H1 (cell line): ENCODE measurements around the gene COX7A1. TPM values are rescaled to one million over a fixed set of nuclear protein-coding genes. Genes with fewer than 3 reads are reported as not detected.

ENCODE experiments used
- CTCF ChIA-PET: fragments of 300-600 bp; sonication (Branson Sonifier 250); formaldehyde crosslinking; loops from one replicate; lab custom pipeline; 2021; ENCODE audit not compliant: partially characterized antibody; lab: Charles Lee
- POLR2A ChIA-PET: fragments of 300-600 bp; sonication (Branson Sonifier 250); formaldehyde crosslinking; loops from one replicate; lab custom pipeline; 2021; ENCODE audit warnings: inconsistent platforms; ENCODE audit not compliant: partially characterized antibody; lab: Charles Lee
- DNase-seq, 2 experiments: peaks; one replicate each; pipeline versions ENCODE4 v3.0.0 to v3.0.0-alpha.2; 2010 to 2022; ENCODE audit warnings: low spot score in 2 of 2, low read depth in 1 of 2, mixed read lengths in 1 of 2
- FAIRE-seq: peaks from 2 replicates; lab custom pipeline; 2011; peaks lifted over from hg19 to GRCh38; lab: Jason Lieb, UNC
- H2AFZ ChIP-seq: 2 replicates; pipeline ENCODE4 v1.8.1; 2012; ENCODE audit warnings: low read length, inconsistent platforms
- H2AK5ac ChIP-seq: 2 replicates; pipeline ENCODE4 v1.6.1; 2013; ENCODE audit warnings: low read depth, low read length
- H2BK120ac ChIP-seq: replicated peaks from 2 replicates; pipeline ENCODE3; 2013; ENCODE audit warnings: low read depth, low read length, inconsistent platforms
- H2BK12ac ChIP-seq: 2 replicates; pipeline ENCODE4 v1.6.1; 2013; ENCODE audit warnings: low read depth, low read length
- H2BK15ac ChIP-seq: 2 replicates; pipeline ENCODE4 v1.6.1; 2013; ENCODE audit warnings: low read length
- H2BK20ac ChIP-seq: 2 replicates; pipeline ENCODE4 v1.6.1; 2013; ENCODE audit warnings: low read length
- H2BK5ac ChIP-seq: 2 replicates; pipeline ENCODE4 v1.6.1; 2013; ENCODE audit warnings: low read depth, low read length
- H3K14ac ChIP-seq: 2 replicates; pipeline ENCODE4 v1.6.1; 2013; ENCODE audit warnings: inconsistent platforms; ENCODE audit not compliant: insufficient read length
- H3K18ac ChIP-seq: 2 replicates; pipeline ENCODE4 v1.6.1; 2013; ENCODE audit warnings: low read length; ENCODE audit errors: extremely low read depth
- H3K23ac ChIP-seq: 2 replicates; pipeline ENCODE4 v1.6.1; 2013; ENCODE audit warnings: inconsistent platforms; ENCODE audit not compliant: insufficient read length
- H3K23me2 ChIP-seq: 2 replicates; pipeline ENCODE4 v1.6.1; 2013; ENCODE audit warnings: low read depth, low read length
- H3K27ac ChIP-seq: 2 replicates; pipeline ENCODE4 v1.6.1; 2011; ENCODE audit warnings: low read depth, low read length, inconsistent platforms
- H3K27me3 ChIP-seq, 4 experiments: replicated peaks in 1 of 4; 1 replicate in 1 of 4; 2 replicates in 3 of 4; pipeline versions ENCODE4 v1.6.1 to v1.8.1; 2011 to 2013; ENCODE audit warnings: low read length in 3 of 4, mild to moderate bottlenecking in 3 of 4, inconsistent platforms in 2 of 4, mixed read lengths in 2 of 4, moderate library complexity in 1 of 4; ENCODE audit not compliant: control insufficient read depth in 3 of 4, insufficient read depth in 3 of 4; ENCODE audit errors: extremely low read depth in 1 of 4
- H3K36me3 ChIP-seq, 4 experiments: 2 replicates each; pipeline versions ENCODE4 v1.6.1 to v1.8.1; 2011 to 2013; ENCODE audit warnings: mild to moderate bottlenecking in 4 of 4, low read length in 3 of 4, moderate library complexity in 2 of 4, control low read depth in 1 of 4, inconsistent platforms in 1 of 4; ENCODE audit not compliant: insufficient read depth in 4 of 4, control insufficient read depth in 2 of 4
- H3K4ac ChIP-seq: replicated peaks from 2 replicates; pipeline ENCODE3; 2013; ENCODE audit warnings: low read length, low read depth, mixed read lengths, inconsistent platforms; ENCODE audit not compliant: insufficient read length
- H3K4me1 ChIP-seq, 4 experiments: replicated peaks in 1 of 4; 1 replicate in 1 of 4; 2 replicates in 3 of 4; pipeline versions ENCODE4 v1.6.1 to v1.8.1; 2011 to 2013; ENCODE audit warnings: low read length in 3 of 4, inconsistent platforms in 2 of 4, mixed read lengths in 1 of 4; ENCODE audit not compliant: insufficient read depth in 4 of 4, control insufficient read depth in 3 of 4
- H3K4me2 ChIP-seq, 2 experiments: 2 replicates each; pipeline versions ENCODE4 v1.6.1 to v1.8.1; 2011 to 2013; ENCODE audit warnings: low read depth in 2 of 2, low read length in 2 of 2, control low read depth in 1 of 2, inconsistent platforms in 1 of 2, mild to moderate bottlenecking in 1 of 2; ENCODE audit not compliant: insufficient read depth in 1 of 2
- H3K4me3 ChIP-seq, 4 experiments: fragments of 200-600, 300-600 bp in 1 of 4; sonication (generic), shearing (Covaris generic), sonication (Bioruptor Twin) in 1 of 4; 2 replicates each; pipeline versions ENCODE4 v1.5.1 to v1.8.1; 2011 to 2016; ENCODE audit warnings: low read length in 4 of 4, low read depth in 3 of 4, control low read depth in 2 of 4, inconsistent platforms in 2 of 4, mild to moderate bottlenecking in 2 of 4, mixed read lengths in 1 of 4, moderate library complexity in 1 of 4; ENCODE audit not compliant: insufficient read depth in 2 of 4; ENCODE audit errors: extremely low read depth in 1 of 4
- H3K56ac ChIP-seq: replicated peaks from 2 replicates; pipeline ENCODE3; 2013; ENCODE audit warnings: low read depth, mild to moderate bottlenecking, mixed read lengths, low read length, inconsistent platforms; ENCODE audit not compliant: insufficient read length
- H3K79me1 ChIP-seq: 2 replicates; pipeline ENCODE4 v1.6.1; 2013; ENCODE audit warnings: low read depth, low read length, control low read depth
- H3K79me2 ChIP-seq, 2 experiments: 2 replicates each; pipeline versions ENCODE4 v1.6.1 to v1.8.1; 2012 to 2013; ENCODE audit warnings: low read length in 2 of 2, mild to moderate bottlenecking in 2 of 2, inconsistent platforms in 1 of 2; ENCODE audit not compliant: insufficient read depth in 2 of 2, control insufficient read depth in 1 of 2
- H3K9ac ChIP-seq, 4 experiments: replicated peaks in 1 of 4; 1 replicate in 1 of 4; 2 replicates in 3 of 4; pipeline versions ENCODE4 v1.6.1 to v1.8.1; 2011 to 2013; ENCODE audit warnings: low read depth in 3 of 4, low read length in 3 of 4, control low read depth in 2 of 4, mild to moderate bottlenecking in 2 of 4, moderate library complexity in 2 of 4, inconsistent platforms in 1 of 4; ENCODE audit errors: extremely low read depth in 1 of 4
- H3K9me3 ChIP-seq, 2 experiments: 2 replicates each; pipeline versions ENCODE4 v1.6.1 to v1.8.1; 2012 to 2013; ENCODE audit warnings: mild to moderate bottlenecking in 2 of 2, moderate library complexity in 2 of 2, control low read depth in 1 of 2, inconsistent platforms in 1 of 2, low read depth in 1 of 2, low read length in 1 of 2, mixed read lengths in 1 of 2; ENCODE audit not compliant: insufficient read depth in 2 of 2
- H4K20me1 ChIP-seq, 2 experiments: replicated peaks in 1 of 2; 2 replicates each; pipeline versions ENCODE3 to v1.8.1; 2011 to 2013; ENCODE audit warnings: inconsistent platforms in 2 of 2, low read length in 2 of 2, mild to moderate bottlenecking in 1 of 2; ENCODE audit not compliant: insufficient read depth in 2 of 2, control insufficient read depth in 1 of 2
- H4K5ac ChIP-seq: 2 replicates; pipeline ENCODE4 v1.6.1; 2013; ENCODE audit warnings: low read length, low read depth, mixed read lengths, inconsistent platforms; ENCODE audit not compliant: insufficient read length
- H4K8ac ChIP-seq: 2 replicates; pipeline ENCODE4 v1.8.0; 2013; ENCODE audit warnings: mild to moderate bottlenecking, moderate library complexity, low read length, inconsistent platforms; ENCODE audit not compliant: insufficient read depth; ENCODE audit errors: extremely low read depth
- H4K91ac ChIP-seq: replicated peaks from 2 replicates; pipeline ENCODE3; 2013; ENCODE audit warnings: low read length, mixed read lengths, inconsistent platforms; ENCODE audit not compliant: insufficient read length
- CHD2 ChIP-seq: IDR thresholded peaks from 2 replicates; pipeline ENCODE4 v1.6.1; 2012; ENCODE audit warnings: low read length, improper control_type of control experiment
- KDM5A ChIP-seq: fragments of 200-600 bp; IDR thresholded peaks from 2 replicates; pipeline ENCODE4 v1.7.1; 2012; ENCODE audit warnings: mild to moderate bottlenecking, low read length, inconsistent platforms, mixed read lengths
- POLR2A ChIP-seq, 2 experiments: IDR thresholded peaks; 1 replicate in 1 of 2; 2 replicates in 1 of 2; pipeline ENCODE4 v1.6.1; 2011; ENCODE audit warnings: low read depth in 2 of 2, low read length in 2 of 2, mild to moderate bottlenecking in 2 of 2; ENCODE audit errors: control extremely low read depth in 1 of 2
- RAD21 ChIP-seq, 2 experiments: IDR thresholded peaks in 1 of 2; conservative IDR thresholded peaks in 1 of 2; 2 replicates each; pipeline ENCODE4 v1.6.1; 2011; ENCODE audit warnings: low read depth in 2 of 2, low read length in 2 of 2, improper control_type of control experiment in 1 of 2, inconsistent platforms in 1 of 2, mild to moderate bottlenecking in 1 of 2, moderate library complexity in 1 of 2
- RBBP5 ChIP-seq: IDR thresholded peaks from 2 replicates; pipeline ENCODE4 v1.7.1; 2012; ENCODE audit warnings: low read depth, mild to moderate bottlenecking, inconsistent platforms, low read length, moderate library complexity, borderline replicate concordance
- SIRT6 ChIP-seq: IDR thresholded peaks from one replicate; pipeline ENCODE4 v1.7.1; 2012; ENCODE audit warnings: low read length, inconsistent platforms
- SIX5 ChIP-seq: IDR thresholded peaks from 2 replicates; pipeline ENCODE4 v1.6.1; 2011; ENCODE audit warnings: mild to moderate bottlenecking, low read depth, low read length
- SP1 ChIP-seq: IDR thresholded peaks from 2 replicates; pipeline ENCODE4 v1.6.1; 2011; ENCODE audit warnings: low read depth, low read length
- SP2 ChIP-seq: IDR thresholded peaks from 2 replicates; pipeline ENCODE4 v1.6.1; 2012; ENCODE audit warnings: mild to moderate bottlenecking, low read length, inconsistent platforms
- SRF ChIP-seq: IDR thresholded peaks from 2 replicates; pipeline ENCODE4 v1.6.1; 2011; ENCODE audit warnings: mild to moderate bottlenecking, low read depth, low read length, moderate library complexity
- TBP ChIP-seq: IDR thresholded peaks from 2 replicates; pipeline ENCODE4 v1.6.1; 2011; ENCODE audit warnings: low read depth, low read length, improper control_type of control experiment
- YY1 ChIP-seq: IDR thresholded peaks from 2 replicates; pipeline ENCODE4 v1.6.1; 2011; ENCODE audit warnings: low read depth, mild to moderate bottlenecking, low read length
- WGBS, 2 experiments: shearing (Covaris generic) in 1 of 2; methylation state at CpG; one replicate each; pipeline versions ENCODE4 v1.1.6 to v1.1.7; 2013 to 2015; ENCODE audit warnings: low lambda C conversion rate in 2 of 2, mixed read lengths in 2 of 2, inconsistent platforms in 1 of 2, low coverage in 1 of 2, missing lambda C conversion rate in 1 of 2; ENCODE audit not compliant: insufficient replicate concordance in 2 of 2, insufficient coverage in 1 of 2, insufficient read length in 1 of 2; ENCODE audit errors: extremely low coverage in 1 of 2, missing lambda C conversion rate in 1 of 2; 5-methylcytosine and 5-hydroxymethylcytosine counted together
- polyA plus RNA-seq, 7 experiments: library from polyadenylated mRNA; depleted of rRNA in 3 of 7; stranded (reverse) in 5 of 7; unstranded in 2 of 7; fragments of >200 nt in 5 of 7; fragments of 200-250 nt in 2 of 7; gene quantifications; 1 replicate in 5 of 7; 2 replicates in 1 of 7; 4 replicates in 1 of 7; pipeline versions ENCODE4 v1.2.1 to v1.2.3, GENCODE V29; 2011 to 2013; ENCODE audit warnings: missing spikeins in 2 of 7, mixed read lengths in 2 of 7
- total RNA-seq: library from RNA; stranded (reverse); fragmentation: NEBNext Ultra II Directional; extraction: Animal tissue kit (Norgen Biotek cat#: 25700); gene quantifications from 2 replicates; pipeline ENCODE4 v1.2.1, GENCODE V29; 2021

COX7A1 gene
- total and polyA plus RNA-seq, 2 of the 8 experiments (the other 6 are each of a cell fraction or from before 2014, with no cell fraction given), result 0.60 TPM

- Histone ChIP-seq H3K14ac (no peak overlapping the region), H3K56ac (no peak overlapping the region), H3K18ac (no peak overlapping the region), H2BK15ac (no peak overlapping the region), H3K79me1 (peaks cover 4% of the 10 kb centered on the region; the same call in 1 of the 2 replicates), H3K4me3 (no peak overlapping the region), H3K4me1 (peaks cover 8 to 21% (median 15%) of the 10 kb centered on the region in 4 experiments), H3K23me2 (no peaks in the 10 kb centered on the region; the same call in 1 of the 2 replicates), H4K20me1 (peaks cover 0 to 5% of the 10 kb centered on the region in 2 experiments), H2AFZ (no peak overlapping the region), H3K9me3 (no peaks in the 10 kb centered on the region), H4K91ac (no peak overlapping the region), H3K27ac (no peak overlapping the region), H2BK12ac (no peak overlapping the region), H3K36me3 (peaks cover 4 to 29% (median 20%) of the 10 kb centered on the region in 4 experiments; a peak in 7 of 8 replicates), H2BK20ac (no peak overlapping the region), H3K23ac (no peak overlapping the region), H3K4me2 (no peak overlapping the region), H2BK5ac (no peak overlapping the region)
- DNase-seq (no peak), FAIRE-seq (no peak)
- CTCF ChIA-PET, result interaction anchor here (0.5 to 2.1 kb wide), 3 partner anchors 8 to 19 kb away, joined by 3 to 6 read pairs (median 3); no protein-coding TSS in a partner anchor
- TF ChIP-seq KDM5A (no peak), YY1 (no peak), RAD21 (IDR thresholded peaks at IDR 0.05 in 1 of 2, conservative IDR thresholded peaks at IDR 0.05 in 1 of 2; ENCODE audit: low read depth in 2 of 2, low read length in 2 of 2) (no peak), SIRT6 (no peak), SP1 (no peak), SRF (no peak), SP2 (no peak), TBP (no peak), CHD2 (no peak), RBBP5 (no peak), POLR2A (IDR thresholded peaks at IDR 0.05; ENCODE audit: control extremely low read depth in 1 of 2, low read depth in 2 of 2, low read length in 2 of 2) (no peak), SIX5 (no peak)
- TF ChIP-seq, all 59 proteins: peak for 0
- no peaks in the 10 kb centered on the region; a peak in 1 of 4 replicates for H3K79me2 ChIP-seq
- no peak overlapping the region for H2BK120ac ChIP-seq
- no peak overlapping the region for H4K8ac ChIP-seq
- no peaks in the 10 kb centered on the region for H3K27me3 ChIP-seq
- POLR2A ChIA-PET, result interaction anchor here (2.1 kb wide), 1 partner anchor 13 kb away, joined by 7 read pairs; no protein-coding TSS in a partner anchor
- 92% methylated on average over 3 of the region's 3 CpGs; no CpG with 5 or more reads in 1 of the 2 experiments for WGBS, 2 experiments
- no peak overlapping the region for H3K9ac ChIP-seq
- no peak overlapping the region for H2AK5ac ChIP-seq
- no peak overlapping the region for H3K4ac ChIP-seq
- no peak overlapping the region for H4K5ac ChIP-seq
Measured at GRCh38 chr19:36108684-36109083, 43.6 kb downstream of the COX7A1 start.
